GM10266 (cell line): ENCODE measurements around the gene NTRK2.

Experiments used
- DNase-seq: peaks from one replicate; pipeline ENCODE4 v3.0.0; 2012; ENCODE audit errors: extremely low spot score
- TF ChIP-seq, protein P1 (sequence below): IDR thresholded peaks from 2 replicates; pipeline ENCODE4 v1.5.1; 2012; ENCODE audit warnings: mild to moderate bottlenecking, low read depth; ENCODE audit not compliant: control insufficient read depth, insufficient read depth; ENCODE audit errors: missing control alignments

Gene NTRK2

DNA sequence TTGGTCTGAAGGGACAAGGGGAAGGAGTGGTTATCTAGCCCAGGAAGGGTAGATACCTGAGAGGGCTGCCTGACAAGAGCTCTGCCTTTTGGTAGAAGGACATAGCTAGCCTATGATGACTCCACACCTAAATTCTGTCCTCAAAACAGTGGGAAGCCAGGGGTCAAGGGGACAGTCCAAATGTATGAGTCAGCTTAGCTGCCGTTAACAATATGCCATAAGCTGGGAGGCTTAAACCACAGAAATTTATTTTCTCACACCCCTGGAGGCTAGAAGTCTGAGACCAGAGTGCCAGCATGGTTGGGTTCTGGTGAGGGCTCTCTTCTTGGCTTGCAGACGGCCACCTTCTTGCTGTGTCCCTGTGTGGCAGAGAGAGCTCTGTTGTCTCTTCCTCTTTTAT, 306.4 kb downstream of the NTRK2 start:
- no peak for DNase-seq
- TF ChIP-seq, protein P1, sequence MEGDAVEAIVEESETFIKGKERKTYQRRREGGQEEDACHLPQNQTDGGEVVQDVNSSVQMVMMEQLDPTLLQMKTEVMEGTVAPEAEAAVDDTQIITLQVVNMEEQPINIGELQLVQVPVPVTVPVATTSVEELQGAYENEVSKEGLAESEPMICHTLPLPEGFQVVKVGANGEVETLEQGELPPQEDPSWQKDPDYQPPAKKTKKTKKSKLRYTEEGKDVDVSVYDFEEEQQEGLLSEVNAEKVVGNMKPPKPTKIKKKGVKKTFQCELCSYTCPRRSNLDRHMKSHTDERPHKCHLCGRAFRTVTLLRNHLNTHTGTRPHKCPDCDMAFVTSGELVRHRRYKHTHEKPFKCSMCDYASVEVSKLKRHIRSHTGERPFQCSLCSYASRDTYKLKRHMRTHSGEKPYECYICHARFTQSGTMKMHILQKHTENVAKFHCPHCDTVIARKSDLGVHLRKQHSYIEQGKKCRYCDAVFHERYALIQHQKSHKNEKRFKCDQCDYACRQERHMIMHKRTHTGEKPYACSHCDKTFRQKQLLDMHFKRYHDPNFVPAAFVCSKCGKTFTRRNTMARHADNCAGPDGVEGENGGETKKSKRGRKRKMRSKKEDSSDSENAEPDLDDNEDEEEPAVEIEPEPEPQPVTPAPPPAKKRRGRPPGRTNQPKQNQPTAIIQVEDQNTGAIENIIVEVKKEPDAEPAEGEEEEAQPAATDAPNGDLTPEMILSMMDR = no peak

DNA sequence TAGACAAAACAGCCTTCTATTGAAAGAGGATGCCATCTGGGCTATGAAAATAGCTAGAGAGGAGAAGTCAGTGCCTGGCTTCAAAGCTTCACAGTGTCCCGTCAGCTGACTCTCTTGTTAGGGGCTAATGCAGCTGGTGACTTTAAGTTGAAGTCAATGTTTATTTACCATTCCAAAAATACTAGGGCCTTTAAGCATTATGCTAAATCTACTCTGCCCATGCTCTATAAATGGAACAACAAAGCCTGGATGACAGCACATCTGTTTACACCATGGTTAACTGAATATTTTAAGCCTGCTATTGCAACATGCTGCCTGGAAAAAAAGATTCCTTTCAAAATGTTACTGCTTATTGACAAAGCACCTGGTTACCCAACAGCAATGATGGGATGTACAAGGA, 309.1 kb downstream of the NTRK2 start:
- DNase-seq = no peak
- TF ChIP-seq, protein P1 = no peak

DNA sequence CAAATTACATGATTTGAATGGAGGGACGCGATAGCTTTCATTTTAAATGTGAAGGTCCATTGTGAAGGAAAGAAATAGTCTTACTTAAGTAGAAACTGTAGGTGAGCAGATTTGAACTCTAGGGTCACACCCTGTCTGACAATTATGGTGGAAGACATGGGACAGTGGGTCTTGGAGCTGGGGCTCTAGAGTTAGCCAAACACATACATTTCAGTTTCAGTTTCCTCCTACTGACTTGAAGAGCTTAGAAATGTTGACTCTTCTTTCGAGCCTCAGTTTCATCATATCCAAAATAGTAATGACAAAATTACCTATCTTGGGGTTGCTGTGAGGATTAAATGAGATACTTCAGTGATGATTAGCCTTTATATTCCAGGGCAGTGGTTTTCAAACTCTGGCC, 314.2 kb downstream of the NTRK2 start:
- DNase-seq = no peak
- TF ChIP-seq, protein P1 = no peak

DNA sequence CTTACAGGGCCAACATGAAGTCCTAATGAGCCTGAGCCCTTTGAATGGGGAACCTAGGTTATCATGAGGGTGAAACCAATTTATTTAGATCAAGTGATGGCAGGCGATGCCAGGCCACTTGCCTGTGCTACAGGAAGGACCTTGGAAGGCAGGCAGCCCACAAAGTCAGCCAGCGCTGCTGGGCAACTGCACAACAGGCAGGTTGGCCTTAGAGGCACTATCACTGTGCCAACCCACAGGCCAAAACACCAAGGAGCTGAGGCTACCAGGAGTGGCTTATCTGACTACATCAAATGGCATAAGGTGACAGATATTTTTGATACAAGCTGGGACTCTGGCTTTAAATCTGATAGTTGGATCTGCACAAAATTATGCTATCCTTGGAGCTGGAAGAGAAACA, 319.1 kb downstream of the NTRK2 start:
- DNase-seq = no peak
- TF ChIP-seq, protein P1 = no peak

DNA sequence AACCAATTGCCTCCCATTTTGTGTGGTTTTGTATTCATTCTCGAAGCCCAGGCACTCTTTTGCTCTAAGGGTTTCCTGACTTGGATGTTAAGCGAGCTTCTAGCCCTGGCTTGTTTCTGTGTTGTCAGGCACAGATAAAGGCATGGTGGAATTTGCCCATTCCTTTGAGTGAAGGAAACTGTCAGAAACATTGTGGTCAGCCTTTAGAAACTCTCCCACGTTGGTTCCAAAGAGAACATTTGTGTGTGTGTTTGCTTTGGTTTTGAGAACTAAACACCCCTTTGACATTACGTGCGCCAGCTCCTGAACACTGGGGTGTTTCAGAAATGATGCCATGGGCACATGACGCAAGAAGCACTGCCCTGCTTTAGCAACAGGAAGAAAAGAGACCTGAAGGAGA, 320.9 kb downstream of the NTRK2 start:
- TF ChIP-seq, protein P1 = no peak

DNA sequence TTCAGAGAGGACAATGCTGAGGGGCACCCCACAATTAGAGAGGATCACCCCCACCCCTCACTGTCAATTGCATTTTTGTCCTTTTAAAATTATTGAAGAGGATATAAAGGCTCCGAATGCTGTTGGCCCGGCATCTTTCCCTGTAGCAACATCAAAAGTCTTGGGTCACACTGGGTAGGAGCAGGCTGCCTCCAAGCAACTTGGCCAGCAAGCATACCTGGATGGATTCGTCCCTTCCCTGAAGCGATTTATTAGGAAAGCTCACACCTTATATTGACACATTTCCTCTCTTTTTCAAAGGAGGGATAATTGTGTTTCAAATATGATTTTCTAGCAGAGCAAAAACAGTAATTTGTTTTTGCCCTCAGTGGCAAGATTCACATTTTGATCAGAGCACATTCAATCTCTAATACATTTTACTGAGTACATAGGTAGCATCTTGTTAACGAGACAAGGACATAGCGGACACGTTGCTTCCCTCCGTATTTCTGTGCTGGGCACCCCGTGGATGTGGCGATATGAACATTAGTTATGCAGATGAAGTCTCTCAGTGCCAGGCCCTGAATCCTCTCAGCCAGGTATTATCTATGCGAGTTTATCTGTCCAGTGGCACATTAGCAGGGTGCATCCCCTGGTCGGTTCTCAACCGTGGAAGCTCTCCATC, 321.5 kb downstream of the NTRK2 start:
- DNase-seq = no peak
- TF ChIP-seq, protein P1 = no peak

More for the DNA sequence above, 320.9 kb downstream of the NTRK2 start:
- no peak for DNase-seq

DNA sequence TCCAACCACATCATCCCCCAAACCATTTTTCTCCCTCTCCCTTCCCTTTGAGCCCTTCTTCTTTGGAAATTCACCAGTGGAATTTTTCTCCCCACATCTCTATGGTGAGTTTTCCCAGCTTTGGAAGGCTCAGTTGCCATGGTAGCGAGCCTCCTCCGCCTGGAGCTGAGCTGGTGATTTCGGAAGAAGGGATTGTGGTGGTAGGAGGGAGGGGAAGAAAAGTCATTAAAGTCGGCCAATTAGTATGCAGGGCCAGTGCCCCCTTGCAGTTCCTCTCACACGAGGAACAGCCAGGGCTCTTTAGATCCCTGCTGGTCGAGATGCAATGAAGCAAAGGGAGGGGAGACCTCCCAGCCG, 322.0 kb downstream of the NTRK2 start:
- TF ChIP-seq, protein P1 = no peak
- DNase-seq = no peak
